Measurements from ENCODE around the gene CBLB.
"Not testable (repeated sequence)": the region's sequence is repeated elsewhere in the genome, so short reads cannot be mapped to it uniquely, and the experiment has no call there.

Gene CBLB

DNA sequence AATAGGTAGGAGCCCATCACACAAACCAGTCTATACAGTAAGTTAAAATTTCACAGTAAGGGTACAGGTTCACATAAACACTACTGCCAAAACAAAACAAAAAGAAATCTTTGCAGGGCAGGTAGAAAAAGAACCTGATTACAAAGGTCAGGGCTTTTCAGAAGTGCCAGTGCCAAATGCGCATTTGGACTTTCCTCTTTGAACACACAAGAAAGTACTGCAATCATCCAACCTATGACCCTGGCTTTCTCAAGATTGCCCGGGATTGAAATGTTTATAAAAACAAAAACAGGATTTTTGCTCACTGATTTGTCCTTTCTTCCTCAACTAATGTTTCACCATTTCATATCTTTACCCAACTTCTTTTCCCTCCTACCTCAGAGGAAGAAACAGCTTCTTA is 47.4 kb downstream of the CBLB start:
- DNase-seq (ENCODE audit: low read depth, low spot score): no peak

DNA sequence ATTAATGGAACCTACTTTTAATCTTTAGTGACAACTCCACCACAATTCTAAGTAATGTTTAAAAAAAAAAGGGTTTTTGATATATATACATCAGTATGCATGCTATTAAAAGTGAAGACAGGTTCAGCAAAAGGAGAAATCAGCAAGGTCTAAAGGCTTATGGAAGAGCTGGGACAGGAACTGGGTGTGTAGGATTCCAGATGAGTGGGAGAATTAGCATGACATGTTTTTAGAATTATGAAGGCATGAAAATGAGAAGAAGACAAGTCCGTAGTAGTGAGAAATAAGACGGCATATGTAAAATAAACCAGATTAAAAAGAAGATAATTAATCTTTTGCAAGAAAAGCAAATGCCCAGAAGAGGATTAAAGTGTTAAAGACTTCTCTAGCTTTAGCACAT is 52.0 kb downstream of the CBLB start:
- no peak for DNase-seq (ENCODE audit: low read depth, low spot score)

DNA sequence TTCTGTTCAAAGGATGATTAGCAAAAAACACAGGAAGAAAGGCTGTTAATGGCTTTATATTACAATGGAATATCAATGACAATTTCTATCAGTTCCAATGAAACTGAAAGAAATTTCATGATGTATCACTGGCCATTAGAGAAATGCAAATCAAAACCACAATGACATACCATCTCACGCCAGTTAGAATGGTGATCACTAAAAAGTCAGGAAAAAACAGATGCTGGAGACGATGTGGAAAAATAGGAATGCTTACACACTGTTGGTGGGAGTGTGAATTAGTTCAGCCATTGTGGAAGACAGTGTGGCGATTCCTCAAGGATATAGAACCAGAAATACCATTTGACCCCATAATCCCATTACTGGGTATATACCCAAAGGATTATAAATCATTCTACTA is 53.5 kb downstream of the CBLB start:
- DNase-seq (ENCODE audit: low read depth, low spot score): not testable (repeated sequence)

DNA sequence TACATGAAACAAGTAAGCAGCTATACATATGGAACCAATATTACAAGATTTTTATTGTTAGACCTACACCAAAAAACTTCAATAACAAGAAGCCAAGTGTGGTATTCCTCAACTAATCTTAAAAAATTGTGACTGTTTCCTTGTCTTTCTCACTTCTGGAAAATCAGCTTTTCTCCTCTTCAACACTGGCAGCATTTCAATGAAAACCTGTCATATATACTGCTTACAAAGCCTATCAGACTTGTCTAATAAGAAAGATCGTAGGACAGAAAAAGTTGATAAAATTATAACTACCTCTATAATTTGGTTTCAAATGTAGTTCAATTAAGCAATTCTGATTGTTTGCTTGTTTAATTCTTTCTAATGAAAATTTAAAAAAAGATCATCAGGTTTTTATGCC is 55.1 kb downstream of the CBLB start:
- DNase-seq (ENCODE audit: low read depth, low spot score): no peak

DNA sequence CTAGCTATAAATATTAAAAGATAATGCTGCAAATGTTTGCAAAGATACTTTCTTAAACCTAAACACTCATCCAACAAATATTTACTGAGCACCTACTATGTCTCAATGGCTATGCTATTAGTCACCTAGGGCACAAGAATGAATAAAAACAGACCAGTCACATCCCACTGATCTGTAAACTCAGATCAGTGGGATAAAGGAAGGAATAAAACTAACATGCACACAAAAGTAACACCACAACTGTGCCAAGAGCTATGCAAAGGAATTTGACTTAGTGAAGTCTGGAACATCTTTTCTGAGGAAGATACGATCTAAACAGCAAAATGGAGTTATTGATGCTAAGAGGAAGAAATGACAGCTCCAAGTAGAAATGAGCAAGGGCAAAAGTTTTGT is 56.6 kb downstream of the CBLB start:
- DNase-seq (ENCODE audit: low read depth, low spot score): no peak

DNA sequence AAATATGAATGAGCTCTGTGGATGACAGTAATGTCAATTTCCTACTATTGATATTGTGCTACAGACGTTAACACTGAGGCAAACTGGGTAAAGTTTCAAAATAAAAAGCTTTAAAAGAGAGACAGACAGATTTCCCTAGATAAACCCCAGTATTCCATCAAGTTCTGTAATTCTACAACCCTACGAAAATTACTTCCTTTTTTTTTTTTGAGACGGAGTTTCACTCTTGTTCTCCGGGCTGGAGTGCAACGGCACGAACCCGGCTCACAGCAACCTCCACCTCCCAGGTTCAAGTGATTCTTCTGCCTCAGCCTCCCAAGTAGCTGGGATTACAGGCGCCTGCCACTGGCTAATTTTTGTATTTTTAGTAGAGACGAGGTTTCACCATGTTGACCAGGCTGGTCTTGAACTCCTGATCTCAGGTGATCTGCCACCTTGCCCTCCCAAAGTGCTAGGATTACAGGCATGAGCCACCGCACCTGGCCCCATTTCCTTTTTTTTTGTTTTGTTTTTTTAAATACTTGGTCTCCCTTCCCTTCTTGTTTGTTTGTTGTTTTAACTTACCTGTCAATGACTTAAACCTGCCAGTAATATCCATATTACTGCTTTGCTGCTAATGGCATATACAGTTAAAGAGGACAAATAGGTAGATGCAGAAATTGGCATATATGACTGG is 57.2 kb downstream of the CBLB start:
- no peak for DNase-seq (ENCODE audit: low read depth, low spot score)

DNA sequence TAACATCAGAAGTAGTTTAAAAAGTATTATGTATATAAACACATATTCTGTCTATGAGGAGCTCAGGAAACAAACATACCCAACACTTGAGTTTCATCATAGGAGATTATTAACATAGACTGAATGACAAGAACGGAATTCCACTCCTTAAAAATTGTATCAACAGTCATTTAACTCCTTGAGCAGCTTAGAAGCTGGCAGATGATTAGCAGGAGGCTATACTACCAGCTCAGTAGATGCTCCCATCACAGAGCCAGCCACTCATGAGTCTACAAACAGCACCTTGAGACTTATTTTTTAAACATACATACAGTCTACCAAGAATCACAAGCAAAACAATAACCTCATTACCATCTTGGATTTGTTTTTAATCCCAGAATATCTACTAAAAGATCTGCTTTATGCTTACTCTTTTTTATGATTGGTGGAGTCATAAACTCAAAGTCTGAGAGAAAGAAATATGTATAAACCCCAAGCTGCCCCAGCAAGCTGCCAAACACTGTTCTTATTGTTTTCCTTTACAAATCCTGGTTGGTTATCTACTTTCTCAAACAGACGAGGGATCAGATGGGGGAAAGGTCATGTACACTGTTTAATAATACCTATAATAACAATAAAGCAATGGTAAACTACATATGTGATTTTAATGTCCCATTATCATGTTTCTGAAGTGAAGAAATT is 59.5 kb downstream of the CBLB start:
- no peak for DNase-seq (ENCODE audit: low read depth, low spot score)

DNA sequence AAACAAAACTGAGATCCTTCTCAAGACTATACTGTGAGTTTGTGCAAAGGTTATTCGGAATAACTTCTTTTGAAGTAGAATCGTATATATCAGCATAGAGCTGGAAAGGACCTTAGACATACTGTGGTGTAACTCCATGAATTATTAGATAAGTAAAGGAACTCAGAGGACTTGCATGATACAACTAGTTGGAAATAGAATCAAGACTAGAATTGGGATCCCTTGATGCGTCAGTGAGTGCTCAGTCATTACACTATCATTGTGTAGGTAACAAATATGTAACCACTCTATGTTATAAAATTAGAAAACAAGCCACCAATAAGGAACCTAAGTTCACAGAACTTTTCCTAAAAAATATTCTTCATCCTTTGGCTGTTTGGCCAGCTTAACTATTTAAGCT is 61.1 kb downstream of the CBLB start:
- DNase-seq (ENCODE audit: low read depth, low spot score): no peak

DNA sequence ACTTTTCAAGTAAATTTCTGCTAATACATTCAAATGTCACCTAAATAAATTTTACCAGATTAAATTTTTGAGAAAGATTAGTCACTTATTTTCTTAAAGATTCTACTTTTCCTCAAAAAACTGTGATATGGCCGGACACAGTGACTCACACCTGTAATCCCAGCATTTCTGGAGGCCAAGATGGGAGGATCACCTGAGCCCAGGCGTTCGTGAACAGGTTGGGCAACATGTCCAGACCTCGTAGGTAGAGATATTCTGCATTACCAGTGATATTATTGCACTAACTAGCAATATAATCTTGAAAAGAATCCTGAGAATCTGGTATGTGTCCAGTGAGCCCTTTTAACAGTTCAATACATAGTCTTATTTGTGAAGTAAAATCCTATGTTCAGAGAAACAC is 61.7 kb downstream of the CBLB start:
- no peak for DNase-seq (ENCODE audit: low read depth, low spot score)

DNA sequence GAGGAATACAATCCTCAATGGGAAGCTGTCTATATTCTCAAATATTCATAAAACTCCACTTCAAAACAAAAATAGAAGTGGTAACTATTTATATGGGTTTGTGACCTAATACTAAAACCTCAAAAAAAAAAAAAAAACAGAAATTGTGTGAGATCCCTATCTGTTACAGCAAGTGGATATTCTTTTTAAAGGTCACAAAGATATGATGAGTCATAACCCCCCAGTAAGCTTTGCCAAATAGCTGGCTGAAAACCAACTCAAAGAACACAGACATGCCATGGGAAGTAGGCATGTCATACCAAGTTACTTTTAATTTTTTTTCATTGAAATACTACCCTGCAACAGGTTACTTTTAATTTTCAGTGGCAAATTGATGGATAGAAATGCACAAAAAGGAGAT is 62.5 kb downstream of the CBLB start:
- DNase-seq (ENCODE audit: low read depth, low spot score): peak; percentile 40

DNA sequence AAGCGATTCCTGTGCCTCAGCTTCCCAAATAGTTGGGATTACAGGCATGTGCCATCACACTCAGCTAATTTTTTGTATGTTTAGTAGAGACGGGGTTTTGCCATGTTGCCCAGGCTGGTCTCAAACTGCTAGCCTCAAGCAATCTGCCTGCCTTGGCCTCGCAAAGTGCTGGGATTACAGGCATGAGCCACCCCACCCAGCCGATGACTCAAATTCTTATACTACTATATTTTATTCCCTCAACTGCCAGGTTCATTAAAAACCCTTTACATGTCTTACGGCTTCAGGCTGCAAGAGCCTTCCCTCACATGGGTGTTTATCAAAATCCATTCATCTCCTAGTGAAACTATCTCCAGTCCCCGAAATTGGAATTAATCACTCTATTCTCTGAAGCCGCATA is 63.4 kb downstream of the CBLB start:
- DNase-seq (ENCODE audit: low read depth, low spot score): no peak

DNA sequence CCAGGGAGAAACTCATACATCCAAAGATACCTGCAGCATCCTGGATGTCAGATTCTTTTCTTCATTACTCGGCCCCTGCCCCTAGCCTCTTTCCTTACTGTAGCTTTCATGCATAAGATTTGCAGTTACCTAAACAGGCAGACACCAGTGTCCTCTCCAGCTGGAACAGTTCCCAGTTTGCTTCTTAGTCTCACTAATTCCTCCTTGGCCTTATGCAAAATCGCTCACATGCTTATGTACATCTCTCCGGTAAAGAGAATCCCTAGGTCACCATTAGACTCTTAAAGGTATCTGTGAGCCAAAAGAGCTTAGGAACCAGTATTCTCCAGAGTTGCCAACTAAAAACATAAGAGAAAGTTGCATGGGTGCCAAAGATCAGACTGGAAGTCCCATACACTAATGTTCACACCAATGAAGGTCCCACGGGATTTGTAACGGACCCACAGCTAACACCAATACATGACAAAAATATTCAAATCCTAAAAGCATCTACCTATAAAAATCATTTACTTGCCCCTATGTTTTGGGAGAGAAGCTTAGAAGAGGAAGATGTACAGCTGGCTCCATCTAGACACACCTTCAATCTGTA is 66.6 kb downstream of the CBLB start:
- no peak for DNase-seq (ENCODE audit: low read depth, low spot score)

DNA sequence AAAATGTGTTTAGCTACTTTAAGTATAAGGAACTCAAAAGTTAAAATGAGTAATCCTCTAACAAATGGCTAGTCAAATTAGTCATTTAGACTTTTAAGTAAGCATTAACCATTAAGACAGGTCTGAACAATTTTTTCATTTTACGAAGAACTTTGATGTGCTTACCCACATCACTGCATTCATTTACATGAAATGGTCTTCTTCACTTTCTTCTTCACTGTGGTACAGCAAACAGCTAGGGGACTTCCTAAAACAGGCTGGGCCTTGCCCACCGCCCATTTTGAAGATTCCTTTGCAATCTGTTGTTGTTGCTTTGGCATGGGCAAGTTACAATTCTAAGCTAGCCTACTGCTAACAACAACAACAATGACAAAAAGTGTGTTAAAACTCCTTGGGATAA is 67.4 kb downstream of the CBLB start:
- DNase-seq (ENCODE audit: low read depth, low spot score): no peak

DNA sequence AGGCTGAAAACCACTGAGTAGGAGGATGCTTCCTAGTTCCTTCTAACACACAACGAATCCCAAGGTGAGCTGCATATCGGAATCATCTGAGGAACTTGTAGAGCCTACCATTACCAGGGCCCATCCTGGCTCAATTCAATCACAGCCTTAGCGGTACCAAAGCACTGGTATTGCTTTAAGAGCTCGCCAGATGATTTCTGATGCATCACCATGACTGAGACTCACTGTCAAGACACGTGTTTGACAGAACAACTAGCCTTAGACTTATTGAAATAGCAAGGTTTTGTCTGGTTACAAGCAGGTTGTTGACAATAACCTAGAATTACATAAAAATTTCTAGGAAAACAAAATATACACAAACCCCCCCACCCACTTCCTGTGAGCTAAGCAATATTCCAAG is 68.5 kb downstream of the CBLB start:
- no peak for DNase-seq (ENCODE audit: low read depth, low spot score)

DNA sequence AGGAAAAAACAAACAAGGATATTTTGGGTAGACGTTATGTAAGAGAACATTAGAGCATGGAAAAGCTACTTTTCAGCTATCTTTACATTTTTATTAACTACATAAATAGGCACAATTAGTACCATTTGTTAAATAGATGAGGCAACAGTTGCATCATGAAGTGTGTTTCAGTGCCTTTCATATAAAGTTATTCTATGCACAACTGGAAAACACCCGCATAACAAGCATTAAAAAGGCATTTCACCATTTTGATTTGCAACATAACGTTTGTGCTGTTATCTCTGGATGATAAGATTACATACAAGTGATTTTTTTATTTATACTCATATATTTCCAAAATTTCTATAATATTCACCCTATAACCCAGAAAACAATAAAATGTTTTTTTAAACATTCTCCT is 69.5 kb downstream of the CBLB start:
- no peak for DNase-seq (ENCODE audit: low read depth, low spot score)

DNA sequence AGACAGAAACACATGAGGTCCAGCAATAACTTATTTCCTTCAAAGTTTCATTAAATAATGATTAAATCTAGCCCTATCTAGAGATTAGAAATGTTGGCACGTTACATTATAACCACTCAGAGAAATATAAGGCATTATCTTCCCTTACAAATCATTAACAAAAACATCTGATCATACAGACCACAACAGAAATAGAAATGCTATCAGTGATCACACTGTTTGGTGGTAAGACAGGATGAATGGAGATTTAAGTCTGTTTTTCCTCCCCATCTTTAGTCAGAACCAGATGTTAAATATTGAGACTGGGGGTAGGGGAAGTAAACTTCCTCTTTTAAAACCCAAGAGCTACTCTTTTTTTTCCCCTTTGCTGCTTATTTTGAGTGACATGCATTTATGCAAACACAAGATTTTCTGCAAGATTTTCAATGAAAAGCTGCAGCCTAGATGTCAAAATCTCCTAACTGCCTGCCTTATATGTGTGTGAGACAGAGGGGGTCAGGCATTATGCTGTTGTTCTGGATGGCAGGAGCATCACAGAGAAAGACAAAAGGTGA is 70.4 kb downstream of the CBLB start:
- no peak for DNase-seq (ENCODE audit: low read depth, low spot score)

DNA sequence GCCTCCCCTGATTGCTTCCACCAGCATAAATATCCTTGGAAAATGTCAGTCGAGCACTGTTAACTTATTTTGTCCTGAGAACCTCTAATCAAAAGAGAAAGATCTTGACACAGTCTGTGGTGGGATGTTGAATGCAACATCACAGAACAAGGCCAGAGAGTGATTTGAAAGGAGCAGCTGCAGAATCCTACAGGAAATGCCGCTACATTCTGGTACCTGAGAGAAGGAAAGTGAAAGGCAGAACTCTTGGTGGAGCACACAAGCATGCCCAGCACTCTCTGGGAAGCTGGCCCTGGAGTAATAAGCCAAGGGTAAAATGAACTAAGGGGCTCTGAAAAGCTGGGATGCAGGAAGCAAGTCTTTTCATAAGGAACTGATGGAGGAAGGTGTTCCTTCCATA is 75.8 kb downstream of the CBLB start:
- no peak for DNase-seq (ENCODE audit: low read depth, low spot score)

DNA sequence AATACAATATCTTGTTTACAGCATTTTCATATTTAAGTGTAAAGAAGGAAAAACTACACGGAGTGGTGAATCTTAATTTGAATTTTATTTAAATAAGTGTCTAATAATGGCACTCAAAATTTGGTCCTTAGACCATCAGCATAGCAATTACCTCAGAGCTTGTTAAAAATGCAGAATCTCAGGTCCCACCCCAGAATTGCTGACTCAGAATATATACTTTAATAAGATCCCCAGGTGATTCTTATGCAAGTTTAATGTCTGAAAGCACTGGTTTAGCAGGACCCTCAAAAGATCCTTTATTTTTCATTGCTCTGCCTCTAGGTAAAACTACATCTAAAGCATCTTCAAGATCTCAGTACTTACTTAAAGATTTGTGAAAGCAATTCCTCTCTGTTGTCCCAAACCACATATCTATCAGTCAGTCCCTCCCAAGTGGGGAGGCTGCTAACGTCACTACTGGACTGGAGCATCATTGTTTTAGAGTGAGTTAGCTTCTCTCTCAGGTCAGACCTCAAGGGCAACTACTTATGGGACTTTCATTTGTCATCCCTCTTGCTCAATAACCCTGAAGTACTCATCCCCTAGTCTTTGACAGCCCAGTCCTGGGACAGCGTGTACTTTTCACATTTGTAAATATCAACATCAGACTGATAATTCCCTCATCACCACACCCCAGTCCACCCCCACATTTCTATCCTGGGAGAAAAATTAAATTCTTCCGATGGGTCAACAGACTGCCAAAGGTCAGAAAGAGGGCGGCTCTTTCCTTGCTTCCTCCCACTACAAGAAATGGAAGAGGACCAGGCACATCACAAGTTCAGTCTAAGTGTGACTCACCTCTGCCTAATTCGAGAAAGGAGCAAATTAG is 76.7 kb downstream of the CBLB start:
- peak; percentile 71 for DNase-seq (ENCODE audit: low read depth, low spot score)

DNA sequence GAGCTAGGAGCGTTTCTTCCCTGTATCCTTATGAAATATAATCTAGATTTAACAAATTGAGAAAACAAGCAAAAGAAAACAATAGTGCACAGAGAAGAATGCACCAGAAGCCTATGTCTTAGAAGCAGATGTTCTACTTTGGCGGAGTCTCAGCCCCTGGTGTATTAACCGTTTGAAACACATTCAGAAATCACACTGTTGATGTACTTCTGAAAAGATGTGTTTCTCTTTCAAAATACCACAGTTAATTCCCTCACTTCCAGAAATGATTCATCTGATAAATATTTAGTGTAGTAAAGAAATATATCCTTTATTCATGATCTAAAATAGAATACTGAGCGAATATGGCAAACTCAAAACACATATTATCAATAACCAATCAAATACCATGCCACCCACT is 77.7 kb downstream of the CBLB start:
- DNase-seq (ENCODE audit: low read depth, low spot score): peak; percentile 31

DNA sequence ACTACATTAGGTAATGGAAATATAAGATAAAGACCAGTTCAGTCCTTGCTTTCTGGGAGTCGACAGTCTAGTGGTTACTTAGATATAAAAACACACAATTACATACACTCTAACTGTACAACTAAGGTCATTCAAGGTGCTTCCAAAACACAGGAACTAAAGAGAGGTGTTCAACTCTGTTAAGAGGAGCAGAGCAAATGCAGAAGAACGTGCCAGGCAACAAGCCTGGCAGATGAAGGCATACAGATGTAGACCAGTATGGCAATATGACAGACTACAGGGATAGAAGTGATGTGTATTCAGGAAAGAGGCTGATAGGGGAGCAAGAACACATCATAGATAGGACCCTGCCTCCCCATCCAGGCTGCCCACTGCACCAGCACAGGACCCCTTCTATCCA is 78.3 kb downstream of the CBLB start:
- no peak for DNase-seq (ENCODE audit: low read depth, low spot score)

DNA sequence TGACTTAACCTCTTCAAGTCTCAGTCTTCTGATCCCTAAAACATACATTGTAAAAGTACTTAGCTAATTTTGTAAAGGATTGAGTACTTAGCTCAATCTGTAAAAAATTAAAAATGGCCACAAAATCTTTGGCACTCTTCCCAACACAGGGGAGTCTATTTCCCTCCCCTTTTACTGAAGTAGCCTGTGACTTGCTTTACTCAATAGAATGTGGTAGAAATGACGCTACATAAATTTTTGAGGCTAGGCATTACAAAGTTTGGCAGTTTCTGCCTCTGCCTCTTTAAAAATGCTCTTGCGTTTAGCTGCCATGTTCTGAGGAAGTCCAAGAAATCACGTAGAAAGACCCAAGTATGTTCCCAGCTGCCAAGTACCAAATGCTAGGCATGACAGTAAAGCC is 80.2 kb downstream of the CBLB start:
- no peak for DNase-seq (ENCODE audit: low read depth, low spot score)

DNA sequence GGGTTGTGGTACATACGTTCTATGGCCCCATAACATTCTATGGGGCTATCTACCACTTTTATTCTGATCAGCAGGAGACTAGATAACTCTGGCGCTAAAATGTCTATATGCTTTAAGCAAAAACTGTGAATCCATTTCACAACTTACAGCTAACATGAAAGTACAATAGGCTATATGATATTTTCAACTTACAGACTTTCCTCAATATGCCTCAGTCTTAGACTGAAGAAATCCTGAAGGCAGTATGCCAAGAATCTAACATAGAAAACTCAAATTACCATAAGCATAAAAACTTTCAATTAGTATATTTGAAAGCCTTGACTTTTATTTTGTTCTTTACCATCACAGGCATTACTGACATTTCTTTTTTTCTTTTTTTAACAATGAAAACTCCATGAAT is 81.4 kb downstream of the CBLB start:
- DNase-seq (ENCODE audit: low read depth, low spot score): no peak
